Islet precursor cell (in vitro differentiated cells): ENCODE results near the gene SUSD1.

Experiments
- DNase-seq: peaks from one replicate; pipeline ENCODE4 v3.0.0-alpha.2; 2018

Gene SUSD1

GRCh38 chr9:112035166-112035826 is 139.8 kb downstream of the SUSD1 start:
- no peak for DNase-seq

- no peak for DNase-seq
These were observed 140.9 kb downstream of the SUSD1 start for GRCh38 chr9:112034216-112034611.

GRCh38 chr9:112033237-112034215 is 141.6 kb downstream of the SUSD1 start:
- no peak for DNase-seq

GRCh38 chr9:112032743-112033142 is 142.4 kb downstream of the SUSD1 start:
- DNase-seq: no peak

GRCh38 chr9:112032009-112032408 is 143.1 kb downstream of the SUSD1 start:
- no peak for DNase-seq

GRCh38 chr9:112031400-112031799 is 143.7 kb downstream of the SUSD1 start:
- no peak for DNase-seq

- peak; percentile 72 for DNase-seq
These were observed 145.1 kb downstream of the SUSD1 start for GRCh38 chr9:112029921-112030444.

GRCh38 chr9:112028242-112029221 is 146.6 kb downstream of the SUSD1 start:
- DNase-seq: no peak

- DNase-seq: no peak
These were observed 149.2 kb downstream of the SUSD1 start for GRCh38 chr9:112025850-112026249.

GRCh38 chr9:112021742-112022141 is 153.4 kb downstream of the SUSD1 start:
- no peak for DNase-seq

GRCh38 chr9:112020680-112021596 is 154.2 kb downstream of the SUSD1 start:
- no peak for DNase-seq

- no peak for DNase-seq
These were observed 157.2 kb downstream of the SUSD1 start for GRCh38 chr9:112017878-112018277.

GRCh38 chr9:112015736-112016135 is 159.4 kb downstream of the SUSD1 start:
- no peak for DNase-seq

GRCh38 chr9:112015149-112015548 is 159.9 kb downstream of the SUSD1 start:
- no peak for DNase-seq

GRCh38 chr9:112013266-112013665 is 161.8 kb downstream of the SUSD1 start:
- no peak for DNase-seq

- DNase-seq: peak; percentile 87
These were observed 162.8 kb downstream of the SUSD1 start for GRCh38 chr9:112012026-112012902.

GRCh38 chr9:112011051-112011620 is 164.0 kb downstream of the SUSD1 start:
- DNase-seq: no peak

- DNase-seq: no peak
These were observed 164.6 kb downstream of the SUSD1 start for GRCh38 chr9:112010537-112010936.

- DNase-seq: no peak
These were observed 165.4 kb downstream of the SUSD1 start for GRCh38 chr9:112009656-112010055.
